BJ (cell line): ENCODE data around the gene FADS1. TPM values are rescaled to one million over a fixed set of nuclear protein-coding genes. Genes with fewer than 3 reads are reported as not detected.

ENCODE experiments used
- CTCF ChIA-PET: fragments of 350-600 bp; formaldehyde crosslinking; extraction: SDS; loops from one replicate; lab custom pipeline; 2021; ENCODE audit warnings: antibody characterized with exemption, inconsistent platforms; lab: Yijun Ruan, JAX
- POLR2A ChIA-PET: fragments of 300-600 bp; sonication (Branson Sonifier 250); formaldehyde crosslinking; extraction: SDS; loops from one replicate; lab custom pipeline; 2021; ENCODE audit warnings: antibody characterized with exemption; lab: Charles Lee
- DNase-seq: peaks from one replicate; pipeline ENCODE4 v3.0.0-alpha.2; 2011; ENCODE audit warnings: low read depth
- H3K27me3 ChIP-seq: 2 replicates; pipeline ENCODE4 v1.6.0; 2011; ENCODE audit warnings: low read length; ENCODE audit not compliant: control insufficient read depth, insufficient read depth
- H3K36me3 ChIP-seq: 2 replicates; pipeline ENCODE4 v1.5.1; 2011; ENCODE audit warnings: low read length; ENCODE audit not compliant: control insufficient read depth, insufficient read depth
- H3K4me3 ChIP-seq: 2 replicates; pipeline ENCODE4 v1.5.1; 2011; ENCODE audit warnings: low read depth, mild to moderate bottlenecking, control low read depth, low read length
- CTCF ChIP-seq: IDR thresholded peaks from 2 replicates; pipeline ENCODE4 v1.5.1; 2011; ENCODE audit warnings: low read depth, mild to moderate bottlenecking, control low read depth, inconsistent platforms, low read length, moderate library complexity; ENCODE audit not compliant: insufficient read depth
- polyA plus RNA-seq: library from polyadenylated mRNA; depleted of rRNA; stranded (reverse); fragments of >200 nt; gene quantifications from 2 replicates; pipeline ENCODE4 v1.2.3, GENCODE V29; 2011

FADS1 gene
- polyA plus RNA-seq, 1 experiment = 58.0 TPM

GRCh38 chr11:61814958-61815789, 1.6 kb downstream of the FADS1 start:
- ChIA-PET CTCF (interaction anchor here (0.6 to 2.0 kb wide), 13 partner anchors 11 to 296 kb away, joined by 3 to 19 read pairs (median 5); partner anchors contain the start of gene FADS2), POLR2A (interaction anchor here (0.6 to 0.9 kb wide), 4 partner anchors 13 to 97 kb away, joined by 3 to 20 read pairs (median 6); partner anchors contain the start of gene FADS2)
- peak; percentile 87 for DNase-seq
- Histone ChIP-seq H3K27me3 (no peaks in the 10 kb centered on the region), H3K4me3 (peak overlapping the region; percentile 65), H3K36me3 (peaks cover 18% of the 10 kb centered on the region)
- TF ChIP-seq CTCF = no peak

GRCh38 chr11:61814247-61814957, 2.4 kb downstream of the FADS1 start:
- no peak for TF ChIP-seq CTCF
- ChIA-PET POLR2A (interaction anchor here (0.7 to 0.9 kb wide), 2 partner anchors 13 to 67 kb away, joined by 3 to 7 read pairs; partner anchors contain the start of gene FADS2), CTCF (interaction anchor here (0.9 to 2.0 kb wide), 8 partner anchors 14 to 295 kb away, joined by 3 to 19 read pairs (median 6); partner anchors contain the start of gene FADS2)
- H3K36me3 ChIP-seq = peaks cover 21% of the 10 kb centered on the region
- H3K4me3 ChIP-seq = peak overlapping the region; percentile 65
- H3K27me3 ChIP-seq = no peaks in the 10 kb centered on the region
- DNase-seq = no peak

GRCh38 chr11:61812736-61813411, 3.9 kb downstream of the FADS1 start:
- no peak for TF ChIP-seq CTCF
- CTCF ChIA-PET = interaction anchor here (1.9 kb wide), 1 partner anchor 16 kb away, joined by 6 read pairs; no protein-coding TSS in a partner anchor
- POLR2A ChIA-PET = no interaction called here

GRCh38 chr11:61811831-61812230, 5.0 kb downstream of the FADS1 start:
- no peak for DNase-seq
- no peak overlapping the region for H3K4me3 ChIP-seq
- ChIA-PET CTCF (interaction anchor here (0.6 to 1.9 kb wide), 3 partner anchors 10 to 21 kb away, joined by 3 to 6 read pairs (median 4); no protein-coding TSS in a partner anchor), POLR2A (no interaction called here)
- no peak for TF ChIP-seq CTCF
- peaks cover 21% of the 10 kb centered on the region for H3K36me3 ChIP-seq
- no peaks in the 10 kb centered on the region for H3K27me3 ChIP-seq

More at GRCh38 chr11:61812736-61813411, 3.9 kb downstream of the FADS1 start:
- Histone ChIP-seq H3K36me3 (peaks cover 21% of the 10 kb centered on the region), H3K4me3 (no peak overlapping the region), H3K27me3 (no peaks in the 10 kb centered on the region)
- no peak for DNase-seq
